VCaP (cell line): ENCODE measurements around the gene ADGRB2.

Experiments
- H3K27ac ChIP-seq: fragments of 450-650 bp; 2 replicates; pipeline ENCODE4 v1.5.1; 2017
- TF ChIP-seq, protein P1 (sequence below): fragments of 450-650 bp; conservative IDR thresholded peaks from 2 replicates; pipeline ENCODE4 v1.5.1; 2017; ENCODE audit warnings: mild to moderate bottlenecking, moderate library complexity

The ADGRB2 gene

DNA sequence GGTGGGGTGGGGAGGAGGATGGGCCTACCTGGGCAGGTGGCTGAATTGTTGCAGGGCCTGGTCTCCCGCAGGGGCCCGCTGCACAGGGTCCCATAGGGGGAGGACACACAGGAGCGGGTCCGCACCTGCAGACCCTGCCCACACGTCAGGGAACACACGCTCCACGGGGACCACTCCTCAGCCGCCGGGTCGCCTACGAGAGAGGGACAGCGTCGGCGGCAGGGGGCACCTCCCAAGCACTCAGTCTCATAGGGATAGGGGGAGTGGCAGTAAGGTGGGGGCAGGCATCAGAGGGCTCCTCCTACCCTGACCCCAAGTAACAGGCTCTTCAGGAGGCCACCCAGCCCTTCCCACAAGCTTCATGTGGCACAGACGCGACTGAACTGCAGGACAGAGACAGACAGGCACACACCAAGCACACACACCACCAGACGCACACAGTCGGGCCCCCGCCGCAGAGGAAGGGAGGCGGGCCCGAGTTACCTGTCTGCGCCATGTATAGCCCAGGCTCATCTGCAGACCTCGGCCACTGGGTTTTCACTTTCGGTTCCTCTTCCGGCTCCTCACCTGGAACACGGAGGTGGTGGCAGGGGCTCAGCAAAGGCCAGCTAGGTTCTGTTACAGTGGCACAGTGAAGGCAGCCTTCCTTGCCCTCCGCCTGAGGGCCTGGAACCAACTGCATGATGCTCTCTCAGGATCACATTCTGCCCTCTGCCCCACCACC is 19.8 kb downstream of the ADGRB2 start:
- TF ChIP-seq, protein P1, sequence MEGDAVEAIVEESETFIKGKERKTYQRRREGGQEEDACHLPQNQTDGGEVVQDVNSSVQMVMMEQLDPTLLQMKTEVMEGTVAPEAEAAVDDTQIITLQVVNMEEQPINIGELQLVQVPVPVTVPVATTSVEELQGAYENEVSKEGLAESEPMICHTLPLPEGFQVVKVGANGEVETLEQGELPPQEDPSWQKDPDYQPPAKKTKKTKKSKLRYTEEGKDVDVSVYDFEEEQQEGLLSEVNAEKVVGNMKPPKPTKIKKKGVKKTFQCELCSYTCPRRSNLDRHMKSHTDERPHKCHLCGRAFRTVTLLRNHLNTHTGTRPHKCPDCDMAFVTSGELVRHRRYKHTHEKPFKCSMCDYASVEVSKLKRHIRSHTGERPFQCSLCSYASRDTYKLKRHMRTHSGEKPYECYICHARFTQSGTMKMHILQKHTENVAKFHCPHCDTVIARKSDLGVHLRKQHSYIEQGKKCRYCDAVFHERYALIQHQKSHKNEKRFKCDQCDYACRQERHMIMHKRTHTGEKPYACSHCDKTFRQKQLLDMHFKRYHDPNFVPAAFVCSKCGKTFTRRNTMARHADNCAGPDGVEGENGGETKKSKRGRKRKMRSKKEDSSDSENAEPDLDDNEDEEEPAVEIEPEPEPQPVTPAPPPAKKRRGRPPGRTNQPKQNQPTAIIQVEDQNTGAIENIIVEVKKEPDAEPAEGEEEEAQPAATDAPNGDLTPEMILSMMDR, result no peak
- no peak overlapping the region for H3K27ac ChIP-seq

DNA sequence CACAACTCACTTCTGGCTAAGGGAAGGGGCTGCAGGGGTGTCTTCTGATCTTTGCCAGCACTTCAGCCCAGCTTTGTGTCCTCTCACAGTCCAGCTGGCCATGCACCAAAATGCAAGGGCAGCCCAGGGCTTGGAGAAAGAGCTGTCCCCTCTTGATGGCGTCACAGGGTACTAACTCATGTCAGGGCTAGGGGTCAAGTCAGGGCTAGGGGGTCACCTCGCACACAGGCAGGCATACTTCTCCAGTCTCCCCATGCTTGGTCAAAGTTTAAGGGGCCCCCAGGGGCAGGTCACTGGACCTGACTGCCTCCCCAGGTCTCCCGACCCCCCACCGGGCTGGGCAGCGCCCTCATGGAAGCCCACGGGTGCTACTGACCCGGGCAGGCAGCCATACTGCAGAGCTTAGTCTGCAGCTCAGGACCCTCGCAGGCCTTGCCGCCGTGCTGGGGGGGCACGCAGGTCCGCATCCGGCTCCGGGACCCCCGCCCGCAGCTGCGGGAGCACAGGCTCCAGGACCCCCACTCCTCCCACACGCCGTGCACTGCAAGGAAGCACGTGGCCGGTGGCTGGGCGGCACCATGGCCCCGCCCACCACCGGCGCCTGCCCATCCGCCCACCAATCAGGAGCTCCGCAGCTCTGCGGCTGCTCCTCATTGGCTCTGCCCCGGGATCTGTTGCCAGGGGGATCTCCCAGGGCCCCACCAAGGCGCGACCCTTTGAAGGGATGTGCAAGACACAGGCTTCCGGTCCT is 21.5 kb downstream of the ADGRB2 start:
- TF ChIP-seq, protein P1, result no peak
- no peak overlapping the region for H3K27ac ChIP-seq

DNA sequence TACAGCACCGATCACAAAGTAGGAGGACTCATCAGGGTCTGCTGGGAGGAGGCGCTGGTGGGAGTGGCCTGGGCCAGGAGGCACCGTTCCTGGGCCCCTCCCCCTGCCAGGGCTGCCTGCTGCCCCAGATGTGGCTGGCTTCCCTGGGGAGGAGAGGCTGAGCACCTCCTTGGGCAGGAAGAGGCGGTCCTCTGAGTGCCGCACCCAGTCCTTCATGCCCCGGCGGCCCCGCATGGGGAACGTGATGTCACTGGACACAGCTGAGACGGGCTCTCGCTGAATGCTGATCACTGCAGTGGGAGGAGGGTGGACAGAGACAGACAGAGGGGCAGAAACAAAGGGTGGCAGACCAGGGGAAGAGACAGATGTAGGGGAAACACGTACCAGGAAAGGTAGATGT is 24.8 kb downstream of the ADGRB2 start:
- H3K27ac ChIP-seq, result no peak overlapping the region
- TF ChIP-seq, protein P1, result no peak

DNA sequence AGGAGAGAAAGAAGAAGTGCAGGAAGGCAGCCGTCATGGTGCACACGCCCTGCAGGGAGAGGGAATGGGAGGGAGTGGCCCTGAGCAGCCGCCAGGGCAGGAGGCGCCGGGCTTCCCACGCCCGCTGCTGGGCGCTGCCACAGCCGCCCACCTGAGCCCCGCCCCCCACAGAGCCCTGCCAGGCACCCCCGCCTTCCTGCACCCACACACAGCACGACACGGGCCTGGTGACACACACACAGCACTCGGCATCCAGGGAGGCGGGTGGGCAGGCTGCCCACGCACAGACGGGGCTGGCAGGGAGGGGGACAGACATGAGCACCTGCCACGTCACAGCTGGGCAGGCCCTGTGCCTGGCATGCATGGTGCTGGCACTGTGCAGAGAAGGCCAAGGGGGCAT is 27.5 kb downstream of the ADGRB2 start:
- H3K27ac ChIP-seq, result no peak overlapping the region
- TF ChIP-seq, protein P1, result no peak

DNA sequence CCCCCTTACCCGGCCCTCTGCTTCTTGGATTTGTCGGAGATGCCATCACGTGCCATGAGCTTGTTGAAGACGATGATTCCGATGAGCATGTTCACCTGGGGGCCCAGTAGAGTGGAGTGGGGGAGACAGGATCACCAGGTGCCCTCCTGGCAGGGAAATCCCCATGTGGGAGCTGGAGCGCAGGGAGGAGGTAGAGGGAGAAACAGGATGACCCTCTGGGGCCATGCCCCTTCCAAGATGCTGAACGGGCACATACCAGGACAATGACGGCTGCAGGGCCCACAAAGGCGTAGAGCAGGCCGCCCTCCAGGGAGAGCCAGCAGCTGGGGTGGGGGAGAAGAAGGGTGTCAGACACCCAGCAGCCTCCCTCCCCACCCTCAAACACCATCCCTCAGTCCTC is 28.6 kb downstream of the ADGRB2 start:
- no peak overlapping the region for H3K27ac ChIP-seq
- TF ChIP-seq, protein P1, result no peak

DNA sequence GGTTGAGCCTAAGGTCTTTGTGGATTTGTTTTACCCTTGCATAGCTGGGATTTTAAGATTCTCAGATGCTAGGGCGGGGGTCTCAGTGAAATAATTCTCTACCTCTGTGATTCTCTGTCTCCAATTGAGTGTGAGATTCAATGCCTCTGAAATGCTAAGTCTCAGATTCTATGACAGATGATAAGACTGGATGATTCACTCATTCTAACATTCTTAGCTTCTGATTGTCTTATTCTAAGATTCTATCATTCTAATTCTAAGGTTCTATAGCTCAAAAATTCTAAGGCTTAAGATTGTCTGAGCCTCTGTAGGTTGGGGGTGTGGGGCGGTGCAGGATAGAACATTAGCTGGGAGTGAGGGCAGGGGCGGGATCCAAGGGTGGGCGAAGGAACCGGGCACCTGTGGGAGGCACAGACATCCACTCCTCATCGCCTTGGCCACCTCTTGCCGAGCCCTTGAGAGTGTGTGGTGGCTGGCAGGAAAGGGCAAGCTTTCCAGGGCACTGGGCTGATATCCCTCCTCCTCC is 29.5 kb downstream of the ADGRB2 start:
- H3K27ac ChIP-seq, result no peak overlapping the region
- TF ChIP-seq, protein P1, result no peak

DNA sequence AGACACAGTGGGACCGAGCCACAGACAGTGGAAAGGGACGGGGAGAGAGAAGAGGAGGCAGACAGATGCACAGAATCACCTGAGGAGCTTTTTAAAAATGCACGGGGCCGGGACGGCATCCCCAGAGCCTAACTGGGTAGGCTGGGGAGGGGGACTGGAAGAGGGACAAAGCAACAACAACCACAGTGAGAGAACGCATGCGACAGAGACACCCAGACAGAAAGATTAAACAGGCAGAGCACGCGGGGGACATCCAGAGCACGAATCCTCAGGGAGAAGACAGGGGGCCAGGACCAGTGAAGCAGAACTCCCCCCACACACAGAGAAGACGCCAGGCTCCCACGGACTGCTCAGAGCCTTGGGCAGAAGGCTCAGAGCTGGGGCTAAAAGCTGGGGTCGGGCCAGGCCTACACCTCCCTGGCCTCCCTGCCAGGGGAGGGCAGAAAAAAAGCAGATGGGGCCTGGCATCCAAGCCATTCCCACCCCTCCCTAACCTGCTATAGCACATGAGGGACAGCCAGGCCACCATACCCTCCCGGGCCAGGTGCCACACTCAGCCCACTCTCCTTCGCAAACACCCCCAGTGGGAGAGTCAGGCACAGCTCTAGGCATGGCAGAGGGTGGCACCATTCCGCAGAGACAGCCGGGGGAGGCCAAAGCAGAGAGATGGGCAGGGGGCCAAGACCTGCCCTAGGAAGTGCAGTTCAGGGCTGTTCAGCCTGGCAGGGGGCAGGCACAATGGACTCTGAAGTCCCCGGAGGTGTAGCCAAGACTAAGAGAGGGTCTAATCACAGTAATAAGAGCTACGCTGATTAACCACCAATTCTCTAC is 30.5 kb downstream of the ADGRB2 start:
- TF ChIP-seq, protein P1, result no peak
- no peak overlapping the region for H3K27ac ChIP-seq
